OCI-M1 (cell line): ENCODE results near the gene SLC6A9.

Experiments used
- DNase-seq: peaks from one replicate; lab custom pipeline; 2025; lab: John Stamatoyannopoulos, UW

Gene SLC6A9

DNA sequence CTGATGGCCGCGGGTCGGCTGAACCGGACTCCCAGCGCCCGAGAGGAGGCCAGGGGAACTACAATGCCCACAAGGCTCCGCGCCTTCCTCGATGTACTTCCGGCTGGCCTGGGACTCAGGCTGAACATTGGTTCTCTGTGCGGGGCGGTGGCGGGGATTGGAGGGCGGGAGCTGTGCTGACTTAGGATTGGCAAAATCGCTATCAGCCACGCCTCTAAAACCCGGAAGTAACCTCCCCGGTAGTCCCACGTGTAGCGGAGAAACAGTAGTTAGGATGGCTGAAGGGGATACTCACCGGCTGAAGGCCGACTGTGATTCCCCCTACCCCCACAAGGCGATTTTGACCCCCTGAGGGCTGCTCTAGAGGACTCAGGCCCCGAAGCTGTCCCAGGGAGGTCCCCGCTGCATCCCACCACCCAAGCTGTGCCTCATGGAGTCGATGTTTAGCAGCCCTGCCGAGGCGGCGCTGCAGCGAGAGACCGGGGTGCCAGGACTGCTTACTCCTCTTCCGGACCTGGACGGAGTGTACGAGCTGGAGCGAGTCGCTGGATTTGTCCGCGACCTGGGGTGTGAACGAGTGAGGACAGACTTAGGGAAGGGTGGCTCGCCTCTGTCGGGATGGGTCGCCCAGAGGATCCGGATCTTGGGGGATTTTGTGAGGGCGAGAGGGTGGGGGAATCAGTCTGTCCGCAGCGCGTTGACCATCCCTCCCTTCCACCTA, 61.4 kb downstream of the SLC6A9 start, which contains the start of gene DPH2:
DPH2 (plus strand) TSS at position 265 of the 721 bp plus-strand sequence; CDS start at position 431, 166 bp downstream.
- DNase-seq: peak; percentile 98

DNA sequence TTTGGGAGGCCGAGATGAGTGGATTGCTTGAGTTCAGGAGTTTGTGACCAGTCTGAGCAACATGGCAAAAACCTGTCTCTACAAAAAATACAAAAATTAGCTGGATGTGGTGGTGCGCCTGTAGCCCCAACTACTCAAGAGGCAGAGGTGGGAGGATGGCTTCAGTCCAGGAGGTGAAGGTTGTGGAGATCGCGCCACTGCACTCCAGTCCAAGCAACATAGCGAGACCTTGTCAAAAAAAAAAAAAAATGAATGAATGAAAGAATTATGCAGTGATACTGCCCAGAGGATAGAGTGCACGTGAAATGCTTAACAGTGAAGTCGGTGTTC, 61.9 kb downstream of the SLC6A9 start:
- DNase-seq: no peak

DNA sequence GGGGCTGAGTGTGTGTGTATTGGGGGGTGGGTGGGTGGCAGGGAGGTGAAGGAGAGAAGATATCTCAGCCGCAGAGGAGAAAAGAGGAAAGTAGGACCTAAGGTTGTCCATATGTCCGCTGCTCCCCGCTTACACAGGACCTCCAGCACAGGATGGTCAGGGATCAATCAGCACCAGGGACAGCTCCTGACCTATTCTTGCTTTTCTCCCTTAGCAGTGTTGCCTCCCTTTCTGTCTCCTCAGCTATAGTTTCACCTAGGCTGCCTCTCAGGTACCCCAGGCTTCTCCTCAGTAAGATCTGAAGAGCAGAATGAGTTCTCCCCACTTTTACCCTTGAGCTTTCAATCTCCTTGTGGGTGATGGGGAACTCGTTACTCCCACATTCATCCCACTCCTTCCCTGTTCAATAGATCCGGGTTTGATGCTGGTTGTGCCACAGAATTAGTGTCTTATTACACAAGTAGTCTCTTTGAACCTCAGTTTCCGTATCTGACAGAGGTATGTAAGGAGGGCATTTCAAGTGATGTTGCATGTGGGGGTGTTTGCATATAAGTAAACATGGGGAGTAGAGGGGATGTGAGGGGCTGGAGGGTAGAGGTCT, 62.8 kb downstream of the SLC6A9 start:
- DNase-seq: peak; percentile 55

DNA sequence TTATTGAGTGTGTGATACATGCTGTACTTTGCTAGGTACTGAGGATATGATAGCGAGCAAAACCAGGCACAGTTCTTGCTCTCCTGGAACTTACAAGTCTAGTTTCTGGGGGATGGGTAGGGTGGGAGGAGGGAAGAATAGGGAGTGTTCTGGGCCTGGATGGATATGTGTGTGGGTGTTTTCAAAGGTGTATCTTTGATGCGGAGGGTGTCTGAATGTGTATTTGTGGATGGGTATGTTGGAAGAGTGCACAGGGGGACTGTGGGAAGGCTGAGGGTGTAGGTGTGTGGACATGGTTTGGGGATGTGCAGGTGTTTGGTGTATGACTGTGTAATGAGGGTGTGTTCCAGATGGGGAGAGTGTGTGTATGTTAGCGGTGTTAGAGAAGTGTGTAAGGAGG, 65.9 kb downstream of the SLC6A9 start:
- no peak for DNase-seq

DNA sequence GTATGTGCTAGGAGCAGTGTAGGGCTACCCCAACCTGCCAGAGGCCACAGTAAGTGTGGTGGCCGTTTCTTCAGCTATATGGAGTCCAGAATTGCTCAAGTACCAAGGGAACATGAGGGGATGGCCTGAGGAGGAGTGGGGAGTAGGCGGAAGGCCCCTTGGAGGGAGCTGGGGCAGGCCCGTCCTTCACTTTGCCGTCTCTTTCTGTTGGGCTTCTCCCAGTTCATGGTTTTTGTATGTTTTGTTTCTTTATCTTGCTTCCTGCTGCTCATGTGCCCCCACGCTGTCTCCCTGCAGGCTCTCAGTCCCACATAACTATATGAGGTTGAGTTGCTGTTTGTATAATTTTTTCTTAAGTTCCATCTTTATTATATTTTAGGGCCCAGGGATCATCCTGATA, 67.4 kb downstream of the SLC6A9 start:
- DNase-seq: no peak

DNA sequence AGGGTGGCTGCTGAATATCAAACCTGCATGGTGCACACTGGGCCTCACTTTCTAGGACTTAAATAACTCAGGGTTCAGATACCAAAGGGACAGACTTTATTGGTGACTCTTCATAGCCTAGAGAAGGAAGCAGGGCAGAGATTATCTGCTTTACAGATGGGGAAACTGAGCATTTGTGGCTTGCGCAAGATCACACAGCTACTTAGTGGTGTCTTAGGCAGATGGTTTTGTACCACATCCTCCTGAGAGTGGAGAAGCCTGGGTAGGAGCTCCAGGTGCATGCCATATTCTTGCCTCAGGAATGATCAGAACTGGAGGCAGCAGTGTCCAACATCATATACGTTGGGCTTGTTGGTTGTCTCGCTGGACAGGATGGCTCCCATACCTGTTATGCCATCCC, 68.3 kb downstream of the SLC6A9 start:
- no peak for DNase-seq

DNA sequence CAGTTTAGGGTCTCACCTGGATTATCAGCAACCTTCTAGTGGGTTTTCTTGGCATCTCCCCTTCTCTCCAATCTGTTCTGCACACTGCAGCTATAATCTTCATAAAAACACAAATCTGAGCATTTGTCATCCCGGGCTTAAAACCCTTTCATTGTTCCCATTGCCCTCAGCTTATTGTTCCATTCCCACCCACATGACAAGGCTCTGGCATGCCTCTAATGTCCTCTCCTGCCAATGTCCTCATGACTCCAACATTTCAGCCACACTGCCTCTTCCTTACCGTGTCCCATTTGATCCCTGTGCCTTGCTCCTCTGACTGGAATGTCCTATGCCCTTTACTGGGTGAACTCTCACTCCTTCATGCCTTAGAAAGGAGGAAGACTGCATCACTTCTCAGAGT, 68.9 kb downstream of the SLC6A9 start:
- DNase-seq: no peak

DNA sequence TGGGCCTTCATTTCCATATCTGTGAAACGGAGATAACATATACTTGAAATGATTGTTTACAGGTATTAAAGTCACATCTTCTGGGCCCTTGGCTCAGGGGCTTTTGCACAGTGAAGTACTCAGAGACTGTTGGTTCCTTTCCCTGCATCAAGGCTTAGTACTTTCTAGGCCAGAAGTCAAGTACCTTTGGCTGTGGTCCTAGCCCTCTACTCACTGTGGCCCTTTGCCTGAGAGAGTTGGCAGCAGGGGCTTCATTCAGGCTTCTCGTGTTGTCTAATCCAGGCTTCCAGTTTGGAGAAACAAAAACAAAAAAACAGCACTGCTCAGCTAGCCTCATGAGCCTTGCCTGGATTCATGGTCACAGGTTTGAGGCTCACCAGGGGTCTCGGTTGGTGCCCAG, 69.6 kb downstream of the SLC6A9 start:
- no peak for DNase-seq

DNA sequence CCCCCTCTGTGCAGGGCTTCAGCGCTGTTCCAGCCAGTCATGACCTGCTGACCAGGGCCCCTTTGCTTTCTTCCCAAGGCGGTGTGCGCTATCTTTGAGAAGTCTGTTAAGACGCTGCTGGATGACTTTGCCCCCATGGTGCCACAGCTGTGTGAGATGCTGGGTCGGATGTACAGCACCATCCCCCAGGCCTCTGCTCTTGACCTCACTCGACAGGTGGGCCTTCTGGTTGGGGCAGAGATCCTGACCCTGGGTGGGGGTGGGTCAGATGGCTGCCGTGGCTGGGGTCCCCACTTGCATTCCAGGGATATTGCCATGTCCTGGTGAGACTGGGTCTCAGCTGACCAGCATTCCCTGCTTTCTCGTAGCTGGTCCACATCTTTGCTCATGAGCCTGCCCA, 70.5 kb downstream of the SLC6A9 start:
- DNase-seq: no peak

DNA sequence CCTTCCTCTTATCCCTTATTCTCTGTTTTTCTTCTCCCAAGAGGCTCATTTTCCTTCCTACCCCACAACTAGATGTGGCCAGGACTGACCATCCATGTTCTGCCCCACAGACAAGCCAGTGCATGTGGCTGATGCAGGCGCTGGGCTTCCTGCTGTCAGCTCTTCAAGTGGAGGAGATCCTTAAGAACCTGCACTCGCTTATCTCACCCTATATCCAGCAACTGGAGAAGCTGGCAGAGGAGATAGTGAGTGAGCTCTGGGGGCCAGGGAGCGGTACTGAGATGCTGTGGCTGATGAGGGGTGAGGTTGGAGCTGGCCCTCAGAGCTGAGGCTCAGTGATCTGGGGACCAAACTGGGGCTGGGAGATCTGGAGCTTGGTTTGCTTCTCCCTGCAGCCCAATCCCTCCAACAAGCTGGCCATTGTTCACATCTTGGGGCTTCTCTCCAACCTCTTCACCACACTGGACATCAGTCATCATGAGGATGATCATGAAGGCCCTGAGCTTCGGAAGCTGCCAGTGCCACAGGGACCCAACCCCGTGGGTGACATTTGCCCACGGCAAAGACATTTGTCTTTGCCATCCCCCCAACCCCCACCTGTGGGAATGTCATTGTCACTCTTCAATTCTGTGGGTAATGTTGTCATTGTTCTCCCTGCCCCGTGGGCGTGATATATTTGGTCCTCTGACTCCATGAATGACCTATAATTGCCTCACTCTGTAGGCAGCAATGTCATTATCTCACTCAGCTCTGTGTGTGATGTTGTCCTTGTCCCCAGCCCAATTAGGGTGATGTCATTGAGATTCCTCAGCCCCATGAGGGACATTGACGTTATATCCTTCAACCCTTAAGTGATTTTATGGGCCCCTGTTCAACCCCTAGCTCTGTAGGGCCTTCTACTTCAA, 72.7 kb downstream of the SLC6A9 start:
- no peak for DNase-seq

DNA sequence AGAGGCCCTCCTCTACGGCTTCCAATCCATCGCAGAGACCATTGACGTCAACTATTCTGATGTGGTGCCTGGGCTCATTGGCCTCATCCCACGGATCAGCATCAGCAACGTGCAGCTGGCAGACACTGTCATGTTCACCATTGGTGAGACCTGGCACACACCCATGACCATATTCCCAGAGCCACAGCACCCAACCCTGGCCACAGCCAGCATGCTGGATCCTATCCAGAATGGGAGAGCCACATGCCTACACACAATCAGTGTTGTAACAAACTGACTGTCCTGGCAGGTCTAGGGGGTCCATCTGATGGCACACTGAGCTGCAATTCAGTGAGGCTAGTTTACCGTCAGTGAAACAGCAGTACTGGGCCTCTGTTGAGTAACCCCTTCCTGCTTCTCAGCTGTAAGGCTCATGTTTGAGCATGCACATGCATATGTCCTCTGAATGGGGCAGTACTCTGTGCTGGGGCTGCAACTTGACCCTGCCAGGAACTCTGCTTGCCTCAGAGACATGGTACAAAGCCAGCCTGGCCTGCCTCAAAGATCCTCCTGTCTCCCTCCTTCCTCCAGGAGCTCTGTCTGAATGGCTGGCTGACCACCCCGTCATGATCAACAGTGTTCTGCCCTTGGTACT, 73.7 kb downstream of the SLC6A9 start:
- no peak for DNase-seq

DNA sequence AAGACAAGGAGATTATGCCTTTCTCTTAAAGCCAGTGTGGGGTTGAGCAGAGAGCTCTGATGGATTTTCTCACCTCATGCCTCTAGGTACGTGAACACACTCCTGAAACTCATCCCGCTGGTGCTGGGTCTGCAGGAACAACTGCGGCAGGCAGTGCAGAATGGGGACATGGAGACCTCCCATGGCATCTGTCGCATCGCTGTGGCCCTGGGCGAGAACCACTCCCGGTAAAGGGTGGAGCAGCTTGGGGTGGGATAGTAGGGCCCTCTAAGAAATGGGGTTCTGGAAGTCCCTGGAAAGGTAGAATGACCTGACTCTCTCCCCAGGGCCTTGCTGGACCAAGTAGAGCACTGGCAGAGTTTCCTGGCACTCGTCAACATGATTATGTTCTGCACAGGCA, 75.0 kb downstream of the SLC6A9 start:
- no peak for DNase-seq

DNA sequence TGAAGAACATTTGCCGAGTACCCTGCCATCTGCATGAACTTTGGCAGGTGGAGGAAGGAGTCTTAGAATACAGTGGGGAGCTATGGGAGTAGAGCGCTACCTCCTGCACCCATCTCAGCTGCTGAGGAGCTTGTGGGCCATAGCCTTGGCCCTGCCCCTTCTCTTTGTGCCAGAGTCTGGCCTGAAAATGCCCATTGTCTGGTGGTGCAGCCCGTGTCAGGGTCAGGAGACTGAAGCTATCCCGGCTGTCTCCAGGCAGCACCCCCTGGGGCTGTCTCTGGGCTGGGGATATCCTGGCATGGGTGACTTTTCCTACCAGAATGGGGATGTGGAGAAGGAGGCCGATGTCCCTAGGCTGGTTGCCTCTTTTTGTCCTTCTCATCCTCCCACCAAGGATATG, 77.2 kb downstream of the SLC6A9 start:
- DNase-seq: no peak

DNA sequence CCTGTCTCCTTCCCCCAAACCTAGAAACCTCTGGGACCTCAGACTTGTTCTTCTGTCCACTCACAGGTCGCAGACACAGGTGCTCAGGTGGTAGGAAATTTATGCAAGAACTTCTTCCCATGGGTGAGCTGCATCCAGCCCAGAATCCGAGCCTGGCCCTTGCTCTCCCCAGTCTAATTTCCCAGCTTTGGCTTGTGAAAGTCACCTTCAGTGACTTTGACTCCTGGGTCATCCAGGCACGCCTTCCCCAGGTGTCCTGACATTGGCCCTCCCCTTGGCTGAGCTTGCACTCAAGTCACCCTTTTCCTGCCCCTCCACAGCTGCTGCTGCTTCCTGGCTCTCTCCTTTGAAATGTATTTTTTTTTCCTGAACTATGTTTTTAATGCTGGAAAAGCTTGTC, 77.9 kb downstream of the SLC6A9 start:
- DNase-seq: no peak

DNA sequence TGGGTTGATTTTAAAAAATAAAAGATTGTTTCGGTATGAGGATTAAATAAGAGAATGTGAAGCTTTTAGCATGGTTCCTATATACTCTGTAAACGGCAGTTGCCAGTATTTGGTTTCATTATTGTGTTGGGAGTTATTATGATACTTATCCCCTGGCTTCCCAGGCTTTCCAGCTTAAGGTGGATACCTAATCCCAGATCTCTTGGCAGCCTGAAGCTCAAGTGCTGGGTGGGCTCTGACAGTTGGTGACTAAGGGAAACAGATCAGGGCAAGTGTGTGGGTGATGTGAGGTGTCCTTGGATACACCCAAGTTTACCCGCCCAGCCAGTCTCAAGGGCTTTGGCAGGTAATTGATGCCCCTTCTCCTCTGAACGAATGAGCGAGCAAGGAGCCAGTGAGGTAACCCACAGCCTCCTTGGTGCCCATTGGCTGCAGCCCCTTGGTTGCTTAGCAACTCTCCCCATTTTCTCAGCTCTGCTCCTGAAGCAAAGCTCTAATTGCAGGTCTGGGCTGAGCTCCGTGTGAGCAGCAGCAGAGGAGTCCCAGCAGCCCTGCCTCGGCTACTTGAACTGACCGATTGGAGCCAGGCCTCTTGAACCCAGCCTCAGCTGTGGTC, 78.4 kb downstream of the SLC6A9 start:
- no peak for DNase-seq

DNA sequence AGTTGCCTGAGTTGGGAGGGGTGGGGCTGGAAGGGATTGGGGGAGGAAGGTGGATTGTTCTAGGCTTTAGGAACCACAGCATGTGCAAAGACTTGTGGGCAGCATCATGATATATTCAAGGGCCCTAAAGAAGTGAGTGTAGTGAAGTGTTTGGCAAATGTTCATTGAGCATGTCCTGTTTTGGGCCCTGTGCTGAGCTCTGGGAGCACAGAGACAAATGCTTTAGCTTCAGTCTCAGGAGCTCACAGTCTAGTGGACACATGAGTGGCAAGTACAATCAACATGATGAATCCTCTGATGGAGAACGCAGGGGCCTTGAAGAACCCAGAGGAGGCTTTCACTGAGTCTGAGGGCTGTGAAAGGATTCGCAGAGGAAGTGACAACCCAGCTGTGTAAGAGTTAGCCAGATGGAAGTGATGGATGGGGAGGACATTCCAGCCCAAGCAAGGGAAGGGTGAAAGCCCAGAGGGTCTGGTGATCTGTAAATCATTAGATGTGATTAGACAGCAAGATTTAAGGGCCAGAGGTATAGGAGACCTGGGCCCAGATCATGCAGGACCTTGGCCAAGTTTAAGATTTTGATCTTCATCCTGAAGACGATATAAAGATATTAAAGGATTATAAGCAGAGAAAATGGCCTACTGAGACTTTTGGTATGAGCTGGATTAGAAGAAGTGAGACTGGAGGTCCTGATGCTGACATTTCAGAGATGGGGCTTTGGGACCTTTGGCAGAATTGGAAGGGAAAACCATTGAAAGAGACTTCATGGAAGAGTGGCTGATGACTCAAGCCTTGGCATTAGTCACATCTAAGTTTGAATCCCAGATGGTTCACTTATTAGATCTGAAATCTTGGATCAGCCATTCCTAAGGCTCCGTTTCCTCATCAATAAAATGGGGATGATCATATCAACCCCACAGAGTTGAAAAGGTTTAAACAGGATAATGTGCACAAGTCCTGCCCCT, 80.0 kb downstream of the SLC6A9 start:
- no peak for DNase-seq

DNA sequence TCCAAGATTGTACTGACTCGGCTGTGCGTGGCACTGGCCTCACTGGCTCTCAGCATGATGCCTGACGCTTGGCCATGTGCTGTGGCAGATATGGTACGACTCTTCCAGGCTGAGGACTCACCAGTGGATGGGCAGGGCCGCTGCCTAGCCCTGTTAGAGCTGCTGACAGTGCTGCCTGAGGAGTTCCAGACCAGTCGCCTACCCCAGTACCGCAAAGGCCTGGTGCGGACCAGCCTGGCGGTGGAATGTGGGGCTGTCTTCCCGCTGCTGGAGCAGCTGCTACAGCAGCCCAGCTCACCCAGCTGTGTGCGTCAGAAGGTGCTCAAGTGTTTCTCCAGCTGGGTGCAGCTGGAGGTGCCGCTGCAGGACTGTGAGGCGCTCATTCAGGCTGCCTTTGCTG, 81.6 kb downstream of the SLC6A9 start:
- no peak for DNase-seq

DNA sequence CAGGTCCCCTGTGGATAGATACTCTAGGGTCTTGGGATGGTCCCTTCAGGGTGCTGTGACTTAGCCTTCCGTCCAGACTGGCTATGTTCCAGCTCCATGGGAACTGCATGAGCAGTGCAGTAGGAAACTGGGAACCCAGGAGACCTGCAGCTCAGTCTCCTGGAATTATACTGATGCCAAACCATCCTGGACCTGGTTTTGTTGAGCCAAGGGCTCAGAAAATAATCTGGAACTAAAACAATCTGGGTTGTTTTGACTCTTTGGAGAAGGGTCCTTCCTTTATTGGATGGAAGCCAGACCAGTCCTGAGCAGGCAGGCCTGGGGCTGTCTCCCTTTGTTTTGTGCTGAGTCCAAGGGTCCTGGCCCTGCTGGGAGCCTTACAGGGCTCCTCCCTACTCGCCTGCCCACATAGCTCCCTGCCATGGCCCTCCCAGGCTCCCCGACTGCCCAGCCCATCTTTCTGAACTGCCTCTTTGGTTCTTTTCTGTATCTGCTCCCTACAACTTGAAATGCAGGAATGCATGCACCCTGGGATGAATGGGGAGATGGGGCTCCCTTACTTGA, 83.3 kb downstream of the SLC6A9 start:
- no peak for DNase-seq

DNA sequence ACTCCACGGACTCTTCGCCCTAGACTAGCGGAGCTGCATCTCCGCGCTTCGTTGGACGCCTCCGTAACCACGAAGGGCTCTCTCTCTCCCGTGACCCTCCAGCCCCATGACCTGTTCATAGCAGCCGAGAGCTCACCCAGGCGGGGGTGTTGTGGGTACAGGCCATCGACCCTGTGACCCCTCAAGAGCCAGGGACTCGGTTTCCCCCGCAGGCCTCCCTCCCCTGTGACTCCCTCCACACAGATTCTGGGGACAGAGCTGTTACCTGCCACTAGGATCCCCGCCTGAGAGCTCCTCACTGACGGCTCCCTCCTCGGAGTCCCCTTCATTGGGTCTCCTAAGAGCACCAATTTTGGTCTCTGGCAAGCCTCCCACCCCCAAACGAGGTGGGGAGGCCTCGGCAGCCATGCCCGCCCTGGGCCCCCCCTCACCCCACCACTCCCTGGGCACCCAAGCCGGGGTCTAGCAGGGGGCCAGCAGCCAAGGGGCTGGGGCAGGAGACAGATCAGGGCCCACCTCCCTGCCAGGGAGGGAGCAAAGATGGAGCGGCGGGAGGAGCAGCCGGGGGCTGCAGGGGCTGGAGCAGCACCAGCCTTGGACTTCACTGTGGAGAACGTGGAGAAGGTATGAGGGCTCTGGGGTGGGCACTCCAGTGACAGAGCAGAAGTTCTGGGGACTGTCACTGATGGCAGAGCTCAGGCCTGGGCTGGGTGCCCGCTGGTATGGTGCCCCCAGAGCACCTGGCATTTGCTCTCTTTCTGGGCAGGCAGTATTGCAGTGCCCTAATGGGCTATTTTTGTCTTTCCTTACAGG, 84.0 kb downstream of the SLC6A9 start:
- DNase-seq: no peak
